Astrocyte (in vitro differentiated cells and primary cell): ENCODE data around the gene CREG2. TPM values are rescaled to one million over a fixed set of nuclear protein-coding genes. Genes with fewer than 3 reads are reported as not detected.

ENCODE experiments used
- DNase-seq: peaks from one replicate; pipeline ENCODE4 v3.0.0-alpha.2; 2010; ENCODE audit warnings: low read depth
- FAIRE-seq: peaks from 2 replicates; lab custom pipeline; 2011; peaks lifted over from hg19 to GRCh38; lab: Jason Lieb, UNC
- H2AFZ ChIP-seq: 2 replicates; pipeline ENCODE4 v1.6.0; 2012; ENCODE audit warnings: low read depth, low read length, inconsistent platforms
- H3K27ac ChIP-seq: 2 replicates; pipeline ENCODE4 v1.5.1; 2011; ENCODE audit warnings: low read depth, low read length, inconsistent platforms
- H3K27me3 ChIP-seq: 2 replicates; pipeline ENCODE4 v1.6.0; 2011; ENCODE audit warnings: low read length, inconsistent platforms; ENCODE audit not compliant: insufficient read depth
- H3K36me3 ChIP-seq: 2 replicates; pipeline ENCODE4 v1.5.1; 2011; ENCODE audit warnings: low read length, inconsistent platforms; ENCODE audit not compliant: insufficient read depth
- H3K4me1 ChIP-seq: 2 replicates; pipeline ENCODE4 v1.5.1; 2011; ENCODE audit warnings: low read length, inconsistent platforms; ENCODE audit not compliant: insufficient read depth
- H3K4me2 ChIP-seq: 2 replicates; pipeline ENCODE4 v1.6.0; 2012; ENCODE audit warnings: low read length, inconsistent platforms
- H3K4me3 ChIP-seq: 2 replicates; pipeline ENCODE4 v1.5.1; 2011; ENCODE audit warnings: low read depth, mild to moderate bottlenecking, low read length, inconsistent platforms; ENCODE audit not compliant: insufficient read depth
- H3K79me2 ChIP-seq: 2 replicates; pipeline ENCODE4 v1.6.0; 2012; ENCODE audit warnings: mild to moderate bottlenecking, low read length, inconsistent platforms; ENCODE audit not compliant: insufficient read depth
- H3K9ac ChIP-seq: 2 replicates; pipeline ENCODE4 v1.6.0; 2012; ENCODE audit warnings: mild to moderate bottlenecking, low read length, inconsistent platforms
- H3K9me3 ChIP-seq: 2 replicates; pipeline ENCODE4 v1.5.1; 2012; ENCODE audit warnings: low read depth, mild to moderate bottlenecking, low read length, inconsistent platforms; ENCODE audit not compliant: insufficient read depth
- H4K20me1 ChIP-seq: 2 replicates; pipeline ENCODE4 v1.6.0; 2012; ENCODE audit warnings: low read length, inconsistent platforms; ENCODE audit not compliant: insufficient read depth
- H3K27ac Mint-ChIP-seq: one replicate; pipeline ENCODE4 v1.8.0; 2021; ENCODE audit warnings: mild to moderate bottlenecking, mixed read lengths; ENCODE audit not compliant: unreplicated experiment
- H3K27me3 Mint-ChIP-seq: one replicate; pipeline ENCODE4 v1.8.0; 2021; ENCODE audit warnings: low read depth, mixed read lengths; ENCODE audit not compliant: unreplicated experiment
- H3K36me3 Mint-ChIP-seq: one replicate; pipeline ENCODE4 v1.8.0; 2021; ENCODE audit warnings: low read depth, mixed read lengths; ENCODE audit not compliant: unreplicated experiment
- H3K4me1 Mint-ChIP-seq: one replicate; pipeline ENCODE4 v1.8.0; 2021; ENCODE audit warnings: low read depth, mixed read lengths; ENCODE audit not compliant: unreplicated experiment
- H3K4me3 Mint-ChIP-seq: one replicate; pipeline ENCODE4 v1.8.0; 2021; ENCODE audit warnings: mild to moderate bottlenecking, moderate library complexity, mixed read lengths; ENCODE audit not compliant: unreplicated experiment
- H3K9me3 Mint-ChIP-seq: one replicate; pipeline ENCODE4 v1.8.0; 2021; ENCODE audit warnings: mild to moderate bottlenecking, mixed read lengths; ENCODE audit not compliant: unreplicated experiment
- CTCF ChIP-seq: IDR thresholded peaks from 2 replicates; pipeline ENCODE4 v1.5.1; 2011; ENCODE audit warnings: low read depth, mild to moderate bottlenecking, inconsistent platforms, low read length, moderate library complexity; ENCODE audit not compliant: insufficient read depth
- EZH2 ChIP-seq: IDR thresholded peaks from 2 replicates; pipeline ENCODE4 v1.6.1; 2012; ENCODE audit warnings: mild to moderate bottlenecking, low read length, inconsistent platforms; ENCODE audit not compliant: insufficient read depth
- total RNA-seq: library from RNA; stranded (reverse); gene quantifications from 2 replicates; pipeline ENCODE4 v1.2.1, GENCODE V29; 2021

The CREG2 gene
- total RNA-seq, 1 donor from 2014 or later: 0.11 TPM

- TF ChIP-seq EZH2: no peak
- no peak for TF ChIP-seq CTCF
- peaks cover 10% of the 10 kb centered on the region for H3K9me3 Mint-ChIP-seq
- no peak overlapping the region for H3K4me3 Mint-ChIP-seq
- Histone ChIP-seq H3K4me2 (no peak overlapping the region), H3K79me2 (no peaks in the 10 kb centered on the region), H4K20me1 (no peaks in the 10 kb centered on the region), H2AFZ (no peak overlapping the region), H3K27ac (no peak overlapping the region), H3K36me3 (no peaks in the 10 kb centered on the region), H3K4me1 (peaks cover under 1% of the 10 kb centered on the region), H3K4me3 (no peak overlapping the region), H3K27me3 (no peaks in the 10 kb centered on the region), H3K9me3 (no peaks in the 10 kb centered on the region), H3K9ac (no peak overlapping the region)
- no peak overlapping the region for H3K27ac Mint-ChIP-seq
- no peak for FAIRE-seq
- no peaks in the 10 kb centered on the region for H3K36me3 Mint-ChIP-seq
- no peak for DNase-seq
- peaks cover under 1% of the 10 kb centered on the region for H3K4me1 Mint-ChIP-seq
- peaks cover 42% of the 10 kb centered on the region for H3K27me3 Mint-ChIP-seq
These were observed 24.9 kb upstream of the CREG2 start for GRCh38 chr2:101412092-101412694.

- no peak overlapping the region for H3K27ac Mint-ChIP-seq
- FAIRE-seq (no peak), DNase-seq (no peak)
- Histone ChIP-seq H3K4me2 (no peak overlapping the region), H3K27ac (no peak overlapping the region), H3K4me3 (no peak overlapping the region), H3K27me3 (no peaks in the 10 kb centered on the region), H3K9me3 (no peaks in the 10 kb centered on the region), H3K9ac (no peak overlapping the region), H4K20me1 (no peaks in the 10 kb centered on the region), H3K79me2 (no peaks in the 10 kb centered on the region), H3K36me3 (no peaks in the 10 kb centered on the region), H2AFZ (no peak overlapping the region), H3K4me1 (peaks cover 3% of the 10 kb centered on the region)
- peaks cover 10% of the 10 kb centered on the region for H3K9me3 Mint-ChIP-seq
- H3K27me3 Mint-ChIP-seq: peaks cover 36% of the 10 kb centered on the region
- H3K36me3 Mint-ChIP-seq: no peaks in the 10 kb centered on the region
- H3K4me1 Mint-ChIP-seq: peaks cover 4% of the 10 kb centered on the region
- TF ChIP-seq EZH2 (no peak), CTCF (no peak)
- no peak overlapping the region for H3K4me3 Mint-ChIP-seq
These were observed 23.4 kb upstream of the CREG2 start for GRCh38 chr2:101410746-101411145.

GRCh38 chr2:101410114-101410513 lies 22.8 kb upstream of the CREG2 start:
- peaks cover 30% of the 10 kb centered on the region for H3K27me3 Mint-ChIP-seq
- peaks cover 7% of the 10 kb centered on the region for H3K9me3 Mint-ChIP-seq
- H3K4me3 Mint-ChIP-seq: no peak overlapping the region
- Histone ChIP-seq H2AFZ (no peak overlapping the region), H3K4me1 (peaks cover 3% of the 10 kb centered on the region), H3K27ac (no peak overlapping the region), H3K4me2 (no peak overlapping the region), H3K9ac (no peak overlapping the region), H3K36me3 (no peaks in the 10 kb centered on the region), H3K79me2 (no peaks in the 10 kb centered on the region), H3K4me3 (no peak overlapping the region), H3K27me3 (no peaks in the 10 kb centered on the region), H3K9me3 (no peaks in the 10 kb centered on the region), H4K20me1 (no peaks in the 10 kb centered on the region)
- no peak for FAIRE-seq
- H3K27ac Mint-ChIP-seq: no peak overlapping the region
- H3K36me3 Mint-ChIP-seq: no peaks in the 10 kb centered on the region
- DNase-seq: no peak
- TF ChIP-seq EZH2: no peak
- TF ChIP-seq CTCF: no peak
- peaks cover 4% of the 10 kb centered on the region for H3K4me1 Mint-ChIP-seq
